ENCODE data around the gene STRN3.

GRCh38 chr14:31018057-31018645 is 8.0 kb downstream of the STRN3 start:
- TF ChIP-seq, protein P1, sequence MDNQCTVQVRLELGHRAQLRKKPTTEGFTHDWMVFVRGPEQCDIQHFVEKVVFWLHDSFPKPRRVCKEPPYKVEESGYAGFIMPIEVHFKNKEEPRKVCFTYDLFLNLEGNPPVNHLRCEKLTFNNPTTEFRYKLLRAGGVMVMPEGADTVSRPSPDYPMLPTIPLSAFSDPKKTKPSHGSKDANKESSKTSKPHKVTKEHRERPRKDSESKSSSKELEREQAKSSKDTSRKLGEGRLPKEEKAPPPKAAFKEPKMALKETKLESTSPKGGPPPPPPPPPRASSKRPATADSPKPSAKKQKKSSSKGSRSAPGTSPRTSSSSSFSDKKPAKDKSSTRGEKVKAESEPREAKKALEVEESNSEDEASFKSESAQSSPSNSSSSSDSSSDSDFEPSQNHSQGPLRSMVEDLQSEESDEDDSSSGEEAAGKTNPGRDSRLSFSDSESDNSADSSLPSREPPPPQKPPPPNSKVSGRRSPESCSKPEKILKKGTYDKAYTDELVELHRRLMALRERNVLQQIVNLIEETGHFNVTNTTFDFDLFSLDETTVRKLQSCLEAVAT (IDR thresholded peaks at IDR 0.05): no peak
- TF ChIP-seq MYC (IDR thresholded peaks at IDR 0.05; ENCODE audit: insufficient read depth, insufficient read length, insufficient replicate concordance, low read length, severe bottlenecking) (no peak), POLR2AphosphoS5 (IDR thresholded peaks at IDR 0.05; ENCODE audit: low read length) (no peak), ZNF622 (IDR thresholded peaks at IDR 0.05) (no peak), NFIC (IDR thresholded peaks at IDR 0.05; ENCODE audit: low read depth, low read length) (no peak), ZBTB33 (IDR thresholded peaks at IDR 0.05) (no peak), POLR2A (IDR thresholded peaks at IDR 0.05; ENCODE audit: low read depth, low read length) (no peak), USF2 (IDR thresholded peaks at IDR 0.05; ENCODE audit: borderline replicate concordance, low read depth, low read length) (no peak)
- TF ChIP-seq, protein P2, sequence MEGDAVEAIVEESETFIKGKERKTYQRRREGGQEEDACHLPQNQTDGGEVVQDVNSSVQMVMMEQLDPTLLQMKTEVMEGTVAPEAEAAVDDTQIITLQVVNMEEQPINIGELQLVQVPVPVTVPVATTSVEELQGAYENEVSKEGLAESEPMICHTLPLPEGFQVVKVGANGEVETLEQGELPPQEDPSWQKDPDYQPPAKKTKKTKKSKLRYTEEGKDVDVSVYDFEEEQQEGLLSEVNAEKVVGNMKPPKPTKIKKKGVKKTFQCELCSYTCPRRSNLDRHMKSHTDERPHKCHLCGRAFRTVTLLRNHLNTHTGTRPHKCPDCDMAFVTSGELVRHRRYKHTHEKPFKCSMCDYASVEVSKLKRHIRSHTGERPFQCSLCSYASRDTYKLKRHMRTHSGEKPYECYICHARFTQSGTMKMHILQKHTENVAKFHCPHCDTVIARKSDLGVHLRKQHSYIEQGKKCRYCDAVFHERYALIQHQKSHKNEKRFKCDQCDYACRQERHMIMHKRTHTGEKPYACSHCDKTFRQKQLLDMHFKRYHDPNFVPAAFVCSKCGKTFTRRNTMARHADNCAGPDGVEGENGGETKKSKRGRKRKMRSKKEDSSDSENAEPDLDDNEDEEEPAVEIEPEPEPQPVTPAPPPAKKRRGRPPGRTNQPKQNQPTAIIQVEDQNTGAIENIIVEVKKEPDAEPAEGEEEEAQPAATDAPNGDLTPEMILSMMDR (IDR thresholded peaks at IDR 0.05 in 2 of 3, conservative IDR thresholded peaks at IDR 0.05 in 1 of 3; ENCODE audit: control insufficient read depth in 2 of 3, extremely low read depth in 1 of 3, insufficient read depth in 1 of 3, low read depth in 3 of 3, low read length in 3 of 3): no peak
